Caki2 (cell line): ENCODE results near the gene ACBD6. TPM values are rescaled to one million over a fixed set of nuclear protein-coding genes. Genes with fewer than 3 reads are reported as not detected.
A peak's percentile ranks its signal among the peaks of the same experiment; 100 is the strongest.

Source experiments
- DNase-seq: peaks from one replicate; pipeline ENCODE4 v3.0.0-alpha.2; 2015; ENCODE audit warnings: low read depth
- in situ Hi-C: cut with HindIII; loops from 2 replicates; pipeline ENCODE4 v1.10.0; 2016; ENCODE audit warnings: low sequenced_read_pairs, low pct_unique_long_range_greater_than_20kb, mixed read lengths
- total RNA-seq: library from RNA; depleted of rRNA; stranded (reverse); fragments of >200 nt; shearing (Covaris generic); gene quantifications from 2 replicates; pipeline ENCODE4 v1.2.3, GENCODE V29; 2014; ENCODE audit warnings: low replicate concordance

The ACBD6 gene
- total RNA-seq, 1 experiment from 2014 or later = 44.2 TPM

- no peak for DNase-seq
Measured at GRCh38 chr1:180392427-180393145, 109.8 kb downstream of the ACBD6 start.

GRCh38 chr1:180392020-180392419, 110.4 kb downstream of the ACBD6 start:
- DNase-seq = no peak
- in situ Hi-C loops = no loop called here

More at GRCh38 chr1:180392427-180393145, 109.8 kb downstream of the ACBD6 start:
- in situ Hi-C loops = no loop called here

DNA sequence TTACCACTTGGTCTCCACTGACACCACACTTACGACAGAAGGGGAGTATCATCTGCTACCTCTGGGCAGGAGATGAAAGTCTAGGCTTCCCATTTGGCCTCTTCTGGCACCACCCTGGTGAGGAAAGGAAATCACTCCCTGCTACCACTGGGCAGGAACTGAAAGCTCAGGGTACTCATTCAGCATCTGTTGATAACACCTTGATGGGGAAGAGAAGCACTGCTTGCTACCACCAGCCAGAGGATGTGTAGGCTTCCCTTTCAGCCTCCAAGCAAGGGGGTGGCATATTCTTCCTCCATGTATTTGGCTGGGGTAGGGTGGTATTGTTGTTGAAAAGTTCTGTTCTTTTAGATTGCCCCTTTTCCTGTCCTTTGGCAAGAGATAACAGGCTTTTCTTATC, 115.0 kb downstream of the ACBD6 start:
- in situ Hi-C loops = no loop called here
- no peak for DNase-seq

- in situ Hi-C loops = no loop called here
- DNase-seq = no peak
Measured at GRCh38 chr1:180386745-180387367, 115.5 kb downstream of the ACBD6 start.

GRCh38 chr1:180385144-180385543, 117.2 kb downstream of the ACBD6 start:
- no peak for DNase-seq
- in situ Hi-C loops = no loop called here

DNA sequence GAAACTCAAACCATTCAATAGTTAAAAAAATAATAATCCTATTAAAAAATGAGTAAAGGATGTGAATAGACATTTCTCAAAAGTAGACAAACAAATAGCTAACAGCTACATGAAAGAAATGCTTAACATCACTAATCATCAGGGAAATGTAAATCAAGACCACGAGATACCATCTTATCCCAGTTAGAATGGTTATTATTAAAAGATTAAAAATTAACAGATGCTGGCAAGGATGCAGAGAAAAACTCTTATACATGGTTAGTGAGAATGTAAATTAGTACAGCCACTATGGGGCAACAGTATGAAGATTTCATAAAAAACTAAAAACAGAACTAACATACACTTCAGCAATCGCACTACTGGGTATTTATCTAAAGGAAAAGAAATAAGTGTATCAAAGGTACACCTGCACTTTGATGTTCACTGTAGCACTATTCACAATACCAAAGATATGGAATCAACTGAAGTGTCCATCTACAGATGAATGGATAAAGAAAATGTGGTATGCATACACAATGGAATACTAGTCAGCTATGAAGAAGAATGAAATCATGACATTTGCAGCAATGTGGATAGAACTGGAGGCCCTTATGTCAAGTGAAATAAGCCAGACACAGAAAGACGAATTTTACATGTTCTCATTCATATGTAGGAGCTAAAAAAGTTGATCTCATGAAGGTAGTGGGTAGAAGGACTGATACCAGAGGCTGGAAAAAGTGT, 117.9 kb downstream of the ACBD6 start:
- peak; percentile 34 for DNase-seq
- in situ Hi-C loops = no loop called here

DNA sequence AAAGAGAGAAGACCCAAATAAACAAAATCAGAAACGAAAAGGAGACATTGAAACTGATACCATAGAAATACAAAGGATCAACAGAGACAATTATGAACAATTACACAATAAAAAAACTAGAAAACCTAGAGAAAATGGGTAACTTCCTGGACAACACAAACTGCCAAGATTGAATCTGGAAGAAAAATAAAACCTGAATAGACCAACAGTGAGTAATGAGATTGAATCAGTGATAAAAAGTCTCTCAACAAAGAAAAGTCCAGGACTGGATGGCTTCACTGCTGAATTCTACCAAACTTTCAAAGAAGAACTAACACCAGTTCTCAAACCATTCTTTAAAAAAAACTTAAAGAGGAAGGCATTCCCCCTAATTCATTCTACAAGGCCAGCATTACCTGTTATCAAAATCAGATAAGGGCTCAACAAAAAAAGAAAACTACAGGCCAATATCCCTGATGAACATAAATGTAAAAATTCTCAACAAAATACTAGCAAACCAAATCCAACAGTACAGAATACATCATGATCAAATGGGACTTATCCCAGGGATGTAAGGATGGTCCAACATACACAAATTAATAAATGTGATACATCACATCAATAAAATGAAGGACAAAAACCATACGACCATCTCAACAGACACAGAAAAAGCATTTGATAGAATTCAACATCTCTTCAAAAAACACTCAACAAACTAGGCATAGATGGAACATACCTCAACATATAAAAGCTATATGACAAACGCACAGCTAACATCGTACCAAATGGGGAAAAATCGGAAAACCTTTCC, 119.9 kb downstream of the ACBD6 start:
- no peak for DNase-seq
- in situ Hi-C loops = no loop called here

DNA sequence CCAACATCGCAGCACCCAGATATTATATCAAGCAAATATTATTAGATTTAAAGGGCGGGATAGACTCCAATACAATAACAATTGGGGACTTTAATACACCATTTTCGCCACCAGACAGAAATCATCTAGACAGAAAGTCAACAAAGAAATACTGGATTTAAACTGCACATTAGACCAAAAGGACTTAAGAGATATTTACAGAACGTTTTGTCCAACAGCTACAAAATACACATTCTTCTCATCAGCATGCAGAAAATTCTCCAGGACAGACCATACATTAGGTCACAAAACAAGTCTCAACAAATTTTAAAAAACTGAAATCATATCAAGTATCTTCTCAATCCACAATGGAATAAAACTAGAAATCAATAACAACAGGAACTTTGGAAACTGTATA, 121.2 kb downstream of the ACBD6 start:
- in situ Hi-C loops = no loop called here

DNA sequence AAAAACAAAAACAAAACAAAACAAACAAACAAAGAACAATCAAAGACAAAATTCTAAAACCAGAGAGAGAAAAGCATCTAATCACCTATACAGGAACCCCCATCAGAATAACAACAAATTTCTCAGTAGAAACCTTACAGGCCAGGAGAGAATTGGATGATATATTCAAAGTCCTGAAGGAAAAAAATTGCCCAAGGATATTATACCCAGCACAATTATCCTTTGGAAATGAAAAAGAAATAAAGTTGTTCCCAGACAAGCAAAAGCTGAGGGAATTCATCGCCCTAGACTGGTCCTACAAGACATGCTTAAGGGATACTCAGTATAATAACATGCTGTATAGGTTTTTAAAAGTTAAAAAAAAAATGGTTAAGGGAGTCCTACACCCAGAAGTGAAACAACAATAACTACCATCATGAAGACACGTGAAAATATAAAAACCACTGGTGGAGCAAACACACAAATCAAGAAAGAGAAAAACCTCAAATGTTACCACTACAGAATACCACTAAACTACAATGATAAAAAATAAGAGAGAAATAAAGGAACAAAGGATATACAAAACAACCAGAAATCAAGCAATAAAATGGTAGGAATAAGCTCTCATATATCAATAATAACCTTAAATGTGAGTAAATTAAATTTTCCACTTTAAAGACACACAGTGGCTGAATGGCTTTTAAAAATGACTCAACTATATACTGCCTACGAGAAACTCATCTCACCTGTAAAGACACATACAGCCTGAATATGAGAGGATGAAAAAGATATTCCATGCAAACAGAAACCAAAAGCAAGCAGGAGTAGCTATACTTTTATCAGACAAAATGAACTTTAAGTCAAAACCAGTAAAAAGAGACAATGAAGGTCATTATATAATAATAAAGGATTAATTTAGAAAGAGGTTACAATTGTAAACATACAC, 121.9 kb downstream of the ACBD6 start:
- no peak for DNase-seq
- in situ Hi-C loops = no loop called here

More for the DNA sequence above, 121.2 kb downstream of the ACBD6 start:
- DNase-seq = no peak

DNA sequence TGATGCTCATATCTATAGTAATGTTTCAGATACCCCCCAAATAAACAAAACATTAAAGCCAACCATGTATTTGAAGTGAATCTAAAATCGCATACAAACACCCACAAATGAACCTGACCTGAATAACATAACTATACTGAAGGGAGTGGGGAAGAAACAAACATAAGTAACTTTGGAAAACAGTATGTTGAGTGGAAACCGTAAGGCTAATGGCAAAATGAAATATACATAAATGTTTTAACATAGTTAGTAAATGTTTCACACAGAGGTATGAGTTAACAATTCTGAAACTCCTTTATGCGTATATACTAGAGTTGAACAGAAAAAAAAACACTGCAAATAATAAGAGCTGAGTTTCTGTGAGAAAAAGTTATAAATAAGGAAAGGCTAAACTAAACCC, 125.6 kb downstream of the ACBD6 start:
- in situ Hi-C loops = no loop called here
- no peak for DNase-seq

DNA sequence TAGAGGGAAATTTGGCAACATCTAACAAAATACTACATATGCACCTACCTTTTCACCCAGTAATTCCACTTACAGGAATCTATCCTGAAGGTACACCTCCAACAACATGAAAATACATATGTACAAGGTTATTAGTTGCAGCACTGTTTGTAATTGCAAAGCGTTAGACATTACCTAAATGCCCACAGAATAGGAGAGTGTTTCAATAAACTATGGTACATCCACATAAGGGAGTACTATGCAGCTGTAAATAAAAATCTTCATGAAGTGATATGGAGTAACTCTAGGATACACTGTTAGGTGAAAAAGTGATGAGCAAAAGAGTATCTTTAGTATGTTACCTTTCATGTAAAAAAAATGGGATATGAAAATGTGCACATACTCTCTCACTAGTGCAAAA, 126.1 kb downstream of the ACBD6 start:
- DNase-seq = no peak
- in situ Hi-C loops = no loop called here

- no peak for DNase-seq
- in situ Hi-C loops = no loop called here
Measured at GRCh38 chr1:180372728-180373127, 129.6 kb downstream of the ACBD6 start.

GRCh38 chr1:180370597-180370996, 131.8 kb downstream of the ACBD6 start:
- DNase-seq = no peak
- in situ Hi-C loops = no loop called here

GRCh38 chr1:180370188-180370587, 132.2 kb downstream of the ACBD6 start:
- in situ Hi-C loops = no loop called here
- no peak for DNase-seq

DNA sequence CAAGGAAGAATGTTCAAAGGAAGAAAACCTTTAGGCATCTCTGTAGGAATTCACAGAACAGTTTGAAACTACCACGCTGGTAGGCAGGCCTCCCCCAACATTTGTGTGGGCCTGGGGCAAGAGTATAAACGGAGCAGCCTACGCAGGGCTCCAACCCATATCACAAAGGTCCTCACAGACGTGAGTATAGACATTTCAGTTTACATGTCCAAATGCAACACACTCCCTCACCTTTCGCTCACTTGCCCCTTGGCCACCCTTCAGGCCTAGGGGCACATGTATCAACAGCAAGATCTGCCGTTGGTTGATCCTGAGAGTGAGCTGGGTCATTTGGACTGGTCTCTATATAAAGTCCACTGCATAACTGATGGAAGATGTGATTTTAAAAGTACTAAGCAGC, 133.3 kb downstream of the ACBD6 start:
- no peak for DNase-seq
- in situ Hi-C loops = no loop called here

- DNase-seq = no peak
- in situ Hi-C loops = no loop called here
Measured at GRCh38 chr1:180366371-180367068, 135.9 kb downstream of the ACBD6 start.

DNA sequence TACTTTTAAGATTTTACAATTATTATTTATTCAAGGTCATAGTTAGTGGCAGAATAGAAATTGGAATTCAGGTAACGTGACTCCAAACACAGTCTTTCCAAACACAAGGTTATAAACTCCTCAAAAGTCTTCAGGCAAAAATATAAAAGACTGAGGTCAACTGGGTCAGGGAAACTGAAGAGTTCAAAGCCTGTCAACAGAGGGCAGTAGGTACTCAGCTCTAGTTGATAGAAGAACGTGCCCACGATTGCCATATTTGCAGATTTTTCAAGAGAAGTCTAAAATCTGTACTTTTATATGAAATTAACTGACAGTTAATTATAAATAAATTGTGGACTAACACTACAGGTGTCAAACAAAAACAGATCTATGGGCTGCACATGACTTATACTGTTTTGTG, 137.3 kb downstream of the ACBD6 start:
- DNase-seq = no peak
- in situ Hi-C loops = no loop called here
